ENCODE data around the gene KCNIP4. TPM values are rescaled to one million over a fixed set of nuclear protein-coding genes. Genes with fewer than 3 reads are reported as not detected.

KCNIP4 gene
- total and polyA plus RNA-seq, 2 of the 8 experiments (the other 6 are each of a cell fraction or from before 2014, with no cell fraction given) = 0.06 TPM; not detected in 1

- CTCF ChIA-PET (ENCODE audit: partially characterized antibody) = interaction anchor here (0.5 to 1.1 kb wide), 6 partner anchors 8 to 266 kb away, joined by 3 read pairs; no protein-coding TSS in a partner anchor
- H2BK5ac ChIP-seq (ENCODE audit: low read depth, low read length) = no peak overlapping the region
- no peak overlapping the region for H4K91ac ChIP-seq (replicated peaks; ENCODE audit: insufficient read length, low read length)
- H3K27me3 ChIP-seq (replicated peaks in 1 of 4; ENCODE audit: control insufficient read depth in 3 of 4, extremely low read depth in 1 of 4, insufficient read depth in 3 of 4, low read length in 3 of 4) = no peaks in the 10 kb centered on the region
- no peak overlapping the region for H3K4me2 ChIP-seq (ENCODE audit: insufficient read depth in 1 of 2, low read depth in 2 of 2, low read length in 2 of 2)
- no peak for FAIRE-seq
- H2BK12ac ChIP-seq (ENCODE audit: low read depth, low read length) = no peak overlapping the region
- H3K79me2 ChIP-seq (ENCODE audit: control insufficient read depth in 1 of 2, insufficient read depth in 2 of 2, low read length in 2 of 2) = no peaks in the 10 kb centered on the region
- H3K56ac ChIP-seq (replicated peaks; ENCODE audit: insufficient read length, low read depth, low read length) = no peak overlapping the region
- POLR2A ChIA-PET (ENCODE audit: partially characterized antibody) = no interaction called here
- no peak overlapping the region for H3K14ac ChIP-seq (ENCODE audit: insufficient read length)
- H4K5ac ChIP-seq (ENCODE audit: insufficient read length, low read depth, low read length) = no peak overlapping the region
- H2BK15ac ChIP-seq (ENCODE audit: low read length) = no peak overlapping the region
- no peaks in the 10 kb centered on the region for H3K4me1 ChIP-seq (replicated peaks in 1 of 4; ENCODE audit: control insufficient read depth in 3 of 4, insufficient read depth in 4 of 4, low read length in 3 of 4)
- H2AFZ ChIP-seq (ENCODE audit: low read length) = no peak overlapping the region
- 90% methylated on average over 3 of the region's 3 CpGs; no CpG with 5 or more reads in 1 of the 2 experiments for WGBS, 2 experiments (ENCODE audit: extremely low coverage in 1 of 2, insufficient coverage in 1 of 2, insufficient read length in 1 of 2, insufficient replicate concordance in 2 of 2, low coverage in 1 of 2, low lambda C conversion rate in 2 of 2, missing lambda C conversion rate in 1 of 2)
- no peaks in the 10 kb centered on the region for H3K23me2 ChIP-seq (ENCODE audit: low read depth, low read length)
- DNase-seq (ENCODE audit: low read depth in 1 of 2, low spot score in 2 of 2) = no peak
- H2BK120ac ChIP-seq (replicated peaks; ENCODE audit: low read depth, low read length) = no peak overlapping the region
- no peak overlapping the region for H2AK5ac ChIP-seq (ENCODE audit: low read depth, low read length)
- H3K36me3 ChIP-seq (ENCODE audit: control insufficient read depth in 2 of 4, insufficient read depth in 4 of 4, low read length in 3 of 4) = no peaks in the 10 kb centered on the region
- H3K4me3 ChIP-seq (ENCODE audit: extremely low read depth in 1 of 4, insufficient read depth in 2 of 4, low read depth in 3 of 4, low read length in 4 of 4) = no peak overlapping the region
- no peak overlapping the region for H3K4ac ChIP-seq (replicated peaks; ENCODE audit: insufficient read length, low read depth, low read length)
- no peak overlapping the region for H3K23ac ChIP-seq (ENCODE audit: insufficient read length)
- no peak overlapping the region for H3K27ac ChIP-seq (ENCODE audit: low read depth, low read length)
- no peaks in the 10 kb centered on the region for H3K79me1 ChIP-seq (ENCODE audit: low read depth, low read length)
- no peak overlapping the region for H2BK20ac ChIP-seq (ENCODE audit: low read length)
- no peak overlapping the region for H4K8ac ChIP-seq (ENCODE audit: extremely low read depth, insufficient read depth, low read length)
- no peak overlapping the region for H3K18ac ChIP-seq (ENCODE audit: extremely low read depth, low read length)
- H4K20me1 ChIP-seq (replicated peaks in 1 of 2; ENCODE audit: control insufficient read depth in 1 of 2, insufficient read depth in 2 of 2, low read length in 2 of 2) = no peaks in the 10 kb centered on the region
- no peak overlapping the region for H3K9ac ChIP-seq (replicated peaks in 1 of 4; ENCODE audit: extremely low read depth in 1 of 4, low read depth in 3 of 4, low read length in 3 of 4)
- no peaks in the 10 kb centered on the region for H3K9me3 ChIP-seq (ENCODE audit: insufficient read depth in 2 of 2, low read depth in 1 of 2, low read length in 1 of 2)
Observed at GRCh38 chr4:21202959-21203358, 745.6 kb downstream of the KCNIP4 start.

Data from H1 (cell line).